Stimulated activated CD8-positive, alpha-beta memory T cell treated with anti-CD3 and anti-CD28 coated beads, Interleukin-4, amount 100 ng/mL, for 4 hours (primary cell): Measurements from ENCODE around the gene RPL12.

Experiments
- DNase-seq, 2 donors: peaks; one replicate each; pipeline ENCODE4 v3.0.0-alpha.2; 2020; ENCODE audit warnings: low read depth in 2 of 2, low spot score in 1 of 2

The RPL12 gene

GRCh38 chr9:127406799-127407491, 44.3 kb downstream of the RPL12 start:
- no peak for DNase-seq

DNA sequence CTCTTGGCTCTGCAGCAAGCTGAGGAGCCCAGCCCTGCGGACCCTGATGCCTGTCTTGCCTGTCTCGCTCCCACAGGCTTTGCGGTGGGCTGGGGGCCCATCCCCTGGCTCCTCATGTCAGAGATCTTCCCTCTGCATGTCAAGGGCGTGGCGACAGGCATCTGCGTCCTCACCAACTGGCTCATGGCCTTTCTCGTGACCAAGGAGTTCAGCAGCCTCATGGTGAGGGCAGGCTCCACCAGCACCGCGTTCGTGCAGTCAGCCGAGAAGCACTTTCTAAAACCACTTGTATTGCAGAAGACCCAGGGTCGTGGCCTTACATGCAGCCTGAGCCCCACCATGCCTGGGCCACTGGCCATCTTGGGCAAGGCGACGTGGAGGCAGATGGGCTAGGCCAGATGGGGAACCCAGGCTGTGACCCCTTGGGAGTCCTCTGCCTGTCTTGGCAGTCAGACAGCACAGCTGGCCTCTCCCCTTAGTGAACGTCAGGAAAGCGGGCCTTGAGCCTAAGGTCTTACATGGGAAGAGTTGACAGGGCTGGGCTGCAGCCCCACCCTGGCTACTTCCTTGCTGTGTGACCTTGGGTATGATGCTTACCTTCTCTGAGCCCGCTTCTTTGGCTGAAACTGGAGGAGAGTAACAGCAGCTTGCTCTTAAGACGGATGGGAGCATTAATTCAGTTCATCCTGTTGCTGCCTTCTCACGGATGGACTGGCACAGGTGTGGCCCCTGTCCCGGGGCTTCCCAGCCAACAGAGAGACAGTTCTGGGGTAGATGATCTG, 45.7 kb downstream of the RPL12 start:
- no peak for DNase-seq

DNA sequence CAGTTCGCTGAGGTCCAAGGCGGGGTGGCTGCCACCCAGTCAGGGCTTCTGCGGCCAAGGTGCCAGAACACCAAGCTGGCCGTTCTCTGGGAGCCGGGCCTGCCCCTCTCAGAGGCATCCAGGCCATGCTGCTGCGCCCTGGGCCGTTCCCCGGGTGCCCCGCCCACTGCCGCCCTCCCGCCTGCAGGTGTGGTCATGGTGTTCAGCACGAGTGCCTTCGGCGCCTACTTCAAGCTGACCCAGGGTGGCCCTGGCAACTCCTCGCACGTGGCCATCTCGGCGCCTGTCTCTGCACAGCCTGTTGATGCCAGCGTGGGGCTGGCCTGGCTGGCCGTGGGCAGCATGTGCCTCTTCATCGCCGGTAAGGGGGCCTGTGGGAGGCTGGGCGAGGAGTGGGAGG, 46.6 kb downstream of the RPL12 start:
- no peak for DNase-seq

GRCh38 chr9:127403507-127404192, 47.6 kb downstream of the RPL12 start:
- no peak for DNase-seq

DNA sequence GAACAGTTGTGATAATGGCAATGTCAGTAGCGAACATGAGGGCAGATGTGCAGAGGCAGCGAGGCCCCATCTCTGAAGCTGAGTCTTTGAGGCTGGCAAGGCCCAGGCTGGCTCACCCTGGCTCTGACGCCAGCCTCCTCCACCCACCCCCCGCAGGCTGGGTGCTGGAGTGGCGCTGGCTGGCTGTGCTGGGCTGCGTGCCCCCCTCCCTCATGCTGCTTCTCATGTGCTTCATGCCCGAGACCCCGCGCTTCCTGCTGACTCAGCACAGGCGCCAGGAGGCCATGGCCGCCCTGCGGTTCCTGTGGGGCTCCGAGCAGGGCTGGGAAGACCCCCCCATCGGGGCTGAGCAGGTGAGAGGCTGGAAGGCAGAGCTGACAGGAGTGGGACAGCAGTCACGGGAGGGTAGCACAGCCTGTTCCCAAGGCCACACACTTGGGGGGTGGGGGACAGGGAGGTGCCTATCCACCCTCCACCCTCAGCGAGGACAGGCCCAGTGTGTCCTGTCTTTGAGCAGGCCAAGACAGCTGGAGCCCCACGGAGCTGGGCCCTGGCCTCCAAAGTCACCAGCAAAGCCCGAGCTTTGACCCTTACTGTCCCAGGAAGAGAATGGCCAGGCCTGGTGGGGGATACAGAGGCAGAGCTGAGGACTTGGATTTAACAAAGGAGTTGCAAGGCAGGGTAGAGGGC, 48.7 kb downstream of the RPL12 start:
- DNase-seq: no peak

GRCh38 chr9:127399736-127400269, 51.4 kb downstream of the RPL12 start:
- no peak for DNase-seq

GRCh38 chr9:127398715-127399400, 52.3 kb downstream of the RPL12 start:
- DNase-seq: no peak

DNA sequence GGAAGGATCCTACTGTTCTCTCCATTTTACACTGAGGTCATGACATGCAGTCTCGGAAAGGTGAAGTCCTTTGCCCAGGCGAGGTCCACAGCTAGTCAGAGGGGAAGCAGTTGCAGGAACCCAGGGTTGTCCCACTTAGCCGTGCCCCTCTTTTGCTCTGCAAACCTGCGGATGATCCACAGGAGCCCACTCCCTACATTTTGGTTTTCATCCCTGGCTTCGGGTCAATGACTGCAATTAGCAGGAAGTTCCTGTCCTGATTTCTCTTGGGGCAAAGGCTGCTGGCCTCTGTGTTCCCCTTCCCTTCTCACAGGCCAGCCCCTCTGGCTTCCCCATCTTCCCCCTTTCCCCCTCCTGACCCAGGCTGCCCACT, 52.9 kb downstream of the RPL12 start:
- DNase-seq: no peak
